Measurements from ENCODE around the gene S100A1.
"Not testable (repeated sequence)": the region's sequence is repeated elsewhere in the genome, so short reads cannot be mapped to it uniquely, and the experiment has no call there.

S100A1 gene

GRCh38 chr1:153658400-153659174, 30.4 kb downstream of the S100A1 start, which contains the start of gene SNAPIN:
Gene SNAPIN (plus strand): TSS chr1:153658703. CDS start chr1:153658744, 41 bp downstream.
- DNase-seq (ENCODE audit: low read depth) = peak; percentile 62

- no peak for DNase-seq (ENCODE audit: low read depth)
Observed at GRCh38 chr1:153659175-153659534, 30.9 kb downstream of the S100A1 start.

- DNase-seq (ENCODE audit: low read depth) = no peak
Observed at GRCh38 chr1:153659656-153660055, 31.4 kb downstream of the S100A1 start.

- DNase-seq (ENCODE audit: low read depth) = no peak
Observed at GRCh38 chr1:153661111-153661708, 33.0 kb downstream of the S100A1 start.

GRCh38 chr1:153662269-153662668, 34.0 kb downstream of the S100A1 start:
- DNase-seq (ENCODE audit: low read depth) = no peak

- no peak for DNase-seq (ENCODE audit: low read depth)
Observed at GRCh38 chr1:153663211-153663610, 35.0 kb downstream of the S100A1 start.

GRCh38 chr1:153667439-153667838, 39.2 kb downstream of the S100A1 start:
- DNase-seq (ENCODE audit: low read depth) = no peak

- DNase-seq (ENCODE audit: low read depth) = not testable (repeated sequence)
Observed at GRCh38 chr1:153668672-153669071, 40.4 kb downstream of the S100A1 start.

GRCh38 chr1:153669606-153670005, 41.4 kb downstream of the S100A1 start:
- no peak for DNase-seq (ENCODE audit: low read depth)

- DNase-seq (ENCODE audit: low read depth) = no peak
Observed at GRCh38 chr1:153670257-153670858, 42.1 kb downstream of the S100A1 start.

- DNase-seq (ENCODE audit: low read depth) = peak; percentile 100
Observed at GRCh38 chr1:153670859-153671627, 42.8 kb downstream of the S100A1 start, which contains the start of gene ILF2. Gene ILF2 (minus strand): TSS chr1:153670993. CDS start chr1:153670922, 71 bp downstream.

- DNase-seq (ENCODE audit: low read depth) = not testable (repeated sequence)
Observed at GRCh38 chr1:153671628-153672353, 43.6 kb downstream of the S100A1 start.

- DNase-seq (ENCODE audit: low read depth) = no peak
Observed at GRCh38 chr1:153673511-153673910, 45.3 kb downstream of the S100A1 start.

- DNase-seq (ENCODE audit: low read depth) = no peak
Observed at GRCh38 chr1:153677718-153678518, 49.7 kb downstream of the S100A1 start.

GRCh38 chr1:153678519-153679336, 50.5 kb downstream of the S100A1 start, which contains the start of gene NPR1:
Gene NPR1 (plus strand): TSS chr1:153678688. CDS start chr1:153679109, 421 bp downstream.
- no peak for DNase-seq (ENCODE audit: low read depth)

GRCh38 chr1:153679337-153680119, 51.3 kb downstream of the S100A1 start:
- DNase-seq (ENCODE audit: low read depth) = no peak

- DNase-seq (ENCODE audit: low read depth) = no peak
Observed at GRCh38 chr1:153680120-153680403, 51.8 kb downstream of the S100A1 start.
